Keratinocyte (primary cell): ENCODE measurements around the gene IFITM10. TPM values are rescaled to one million over a fixed set of nuclear protein-coding genes. Genes with fewer than 3 reads are reported as not detected.

Experiments
- DNase-seq: peaks from one replicate; pipeline ENCODE4 v3.0.0-alpha.2; 2011; ENCODE audit warnings: low read depth, missing footprints, low spot score
- FAIRE-seq: peaks from 2 replicates; lab custom pipeline; 2011; peaks lifted over from hg19 to GRCh38; lab: Jason Lieb, UNC
- H2AFZ ChIP-seq: 2 replicates; pipeline ENCODE4 v1.6.0; 2012; ENCODE audit warnings: low read length, control low read depth, inconsistent platforms; ENCODE audit not compliant: control insufficient read depth
- H3K27ac ChIP-seq: 2 replicates; pipeline ENCODE4 v1.5.1; 2011; ENCODE audit warnings: low read length; ENCODE audit not compliant: control insufficient read depth, insufficient read depth
- H3K27me3 ChIP-seq: 3 replicates; pipeline ENCODE4 v1.6.0; 2011; ENCODE audit warnings: low read length; ENCODE audit not compliant: control insufficient read depth, insufficient read depth; ENCODE audit errors: extremely low read depth
- H3K36me3 ChIP-seq, 2 experiments: 2 replicates in 1 of 2; 3 replicates in 1 of 2; pipeline ENCODE4 v1.5.1; 2011; ENCODE audit warnings: low read length in 2 of 2, mild to moderate bottlenecking in 1 of 2; ENCODE audit not compliant: control insufficient read depth in 2 of 2, insufficient read depth in 2 of 2; ENCODE audit errors: extremely low read depth in 1 of 2
- H3K4me1 ChIP-seq: 3 replicates; pipeline ENCODE4 v1.5.1; 2011; ENCODE audit warnings: low read length; ENCODE audit not compliant: control insufficient read depth, insufficient read depth; ENCODE audit errors: extremely low read depth
- H3K4me2 ChIP-seq: 3 replicates; pipeline ENCODE4 v1.6.0; 2011; ENCODE audit warnings: low read depth, low read length; ENCODE audit not compliant: control insufficient read depth, insufficient read depth; ENCODE audit errors: extremely low read depth
- H3K4me3 ChIP-seq, 3 experiments: fragments of 200-600 bp in 1 of 3; sonication (generic) in 1 of 3; 2 replicates in 2 of 3; 3 replicates in 1 of 3; pipeline ENCODE4 v1.5.1; 2011 to 2016; ENCODE audit warnings: low read length in 3 of 3, mild to moderate bottlenecking in 3 of 3, control low read depth in 2 of 3, inconsistent platforms in 1 of 3, low read depth in 1 of 3, mixed read lengths in 1 of 3, mixed run types in 1 of 3, moderate library complexity in 1 of 3; ENCODE audit not compliant: control insufficient read depth in 2 of 3, insufficient read depth in 2 of 3; ENCODE audit errors: extremely low read depth in 1 of 3
- H3K79me2 ChIP-seq: 2 replicates; pipeline ENCODE4 v1.6.0; 2012; ENCODE audit warnings: low read length; ENCODE audit not compliant: control insufficient read depth, insufficient read depth
- H3K9ac ChIP-seq: 3 replicates; pipeline ENCODE4 v1.6.0; 2011; ENCODE audit warnings: low read length; ENCODE audit not compliant: control insufficient read depth, insufficient read depth; ENCODE audit errors: extremely low read depth
- H3K9me1 ChIP-seq: 3 replicates; pipeline ENCODE4 v1.6.0; 2011; ENCODE audit warnings: low read length; ENCODE audit not compliant: control insufficient read depth, insufficient read depth; ENCODE audit errors: extremely low read depth
- H3K9me3 ChIP-seq: 2 replicates; pipeline ENCODE4 v1.5.1; 2012; ENCODE audit warnings: low read depth, low read length; ENCODE audit not compliant: control insufficient read depth
- H4K20me1 ChIP-seq: 3 replicates; pipeline ENCODE4 v1.6.0; 2011; ENCODE audit warnings: low read length; ENCODE audit not compliant: control insufficient read depth, insufficient read depth; ENCODE audit errors: extremely low read depth
- CTCF ChIP-seq, 3 experiments: IDR thresholded peaks in 1 of 3; conservative IDR thresholded peaks in 1 of 3; optimal IDR thresholded peaks in 1 of 3; 2 replicates in 2 of 3; 3 replicates in 1 of 3; pipeline versions ENCODE3 to v1.5.1; 2011; ENCODE audit warnings: low read length in 3 of 3, mild to moderate bottlenecking in 3 of 3, moderate library complexity in 2 of 3, control low read depth in 1 of 3, inconsistent platforms in 1 of 3; ENCODE audit not compliant: insufficient read depth in 2 of 3; ENCODE audit errors: extremely low read depth in 1 of 3
- EZH2 ChIP-seq: IDR thresholded peaks from one replicate; pipeline ENCODE4 v1.6.1; 2012; ENCODE audit warnings: inconsistent platforms, mild to moderate bottlenecking, low read length, moderate library complexity
- dilution Hi-C: fragments of 300-500 bp; cut with MboI; formaldehyde crosslinking; loops from one replicate; pipeline ENCODE4 v1.7.0; 2020; ENCODE audit warnings: low sequenced_read_pairs; ENCODE audit not compliant: extremely low pct_ligation_motif_present
- polyA plus RNA-seq, 5 experiments: library from polyadenylated mRNA; depleted of rRNA in 3 of 5; stranded (reverse) in 3 of 5; stranded (forward) in 1 of 5; unstranded in 1 of 5; fragments of >200 nt; gene quantifications; 1 replicate in 1 of 5; 2 replicates in 3 of 5; 3 replicates in 1 of 5; pipeline versions ENCODE4 v1.2.1 to v1.2.3, GENCODE V29; 2011 to 2012; ENCODE audit warnings: missing spikeins in 2 of 5, low read depth in 1 of 5, low replicate concordance in 1 of 5

The IFITM10 gene
- polyA plus RNA-seq, 1 donor (not counting 4 experiments of a cell fraction or from before 2014, with no cell fraction given) = 0.14 TPM

DNA sequence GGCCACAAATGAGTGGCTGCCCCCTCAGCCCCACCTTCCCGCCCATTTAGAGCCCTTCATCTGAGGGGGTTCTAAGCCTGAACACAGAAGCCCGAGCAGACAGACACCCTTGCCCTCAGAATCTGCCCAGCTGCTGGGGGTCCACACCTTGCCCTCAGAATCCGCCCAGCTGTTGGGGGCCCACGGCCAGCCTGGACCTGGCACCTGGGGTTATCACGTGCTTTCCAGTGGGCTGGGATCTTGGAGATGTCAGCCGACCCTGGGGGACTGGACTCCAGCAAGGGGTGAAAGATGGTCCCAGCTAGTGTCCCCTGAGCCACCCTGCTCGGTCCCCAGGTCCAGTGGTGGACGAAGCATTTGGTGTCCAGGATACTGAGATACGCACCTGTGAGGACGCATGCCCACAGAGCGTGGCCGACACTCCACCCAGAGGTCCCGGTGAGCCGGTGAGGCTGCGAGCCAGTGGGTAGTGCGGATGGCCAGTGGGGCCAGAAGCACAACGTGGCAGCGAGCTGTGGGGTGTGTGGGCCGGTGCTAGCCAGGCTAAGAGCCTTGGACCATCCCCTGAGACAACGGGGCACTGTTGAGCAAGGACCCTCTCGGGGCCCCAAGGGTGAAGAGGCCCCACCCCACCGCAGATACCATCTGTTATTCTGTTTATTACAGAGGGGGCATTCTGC, 16.5 kb upstream of the IFITM10 start:
- DNase-seq (no peak), FAIRE-seq (no peak)
- Histone ChIP-seq H3K79me2 (peaks cover 4% of the 10 kb centered on the region), H3K36me3 (no peaks in the 10 kb centered on the region), H3K4me1 (peaks cover 37% of the 10 kb centered on the region), H3K4me3 (no peak overlapping the region), H3K9ac (no peak overlapping the region), H3K4me2 (no peak overlapping the region), H4K20me1 (no peaks in the 10 kb centered on the region), H3K27ac (no peak overlapping the region), H3K27me3 (no peaks in the 10 kb centered on the region), H3K9me1 (no peaks in the 10 kb centered on the region), H3K9me3 (no peaks in the 10 kb centered on the region), H2AFZ (no peak overlapping the region)
- TF ChIP-seq EZH2 = no peak
- dilution Hi-C loops = no loop called here

DNA sequence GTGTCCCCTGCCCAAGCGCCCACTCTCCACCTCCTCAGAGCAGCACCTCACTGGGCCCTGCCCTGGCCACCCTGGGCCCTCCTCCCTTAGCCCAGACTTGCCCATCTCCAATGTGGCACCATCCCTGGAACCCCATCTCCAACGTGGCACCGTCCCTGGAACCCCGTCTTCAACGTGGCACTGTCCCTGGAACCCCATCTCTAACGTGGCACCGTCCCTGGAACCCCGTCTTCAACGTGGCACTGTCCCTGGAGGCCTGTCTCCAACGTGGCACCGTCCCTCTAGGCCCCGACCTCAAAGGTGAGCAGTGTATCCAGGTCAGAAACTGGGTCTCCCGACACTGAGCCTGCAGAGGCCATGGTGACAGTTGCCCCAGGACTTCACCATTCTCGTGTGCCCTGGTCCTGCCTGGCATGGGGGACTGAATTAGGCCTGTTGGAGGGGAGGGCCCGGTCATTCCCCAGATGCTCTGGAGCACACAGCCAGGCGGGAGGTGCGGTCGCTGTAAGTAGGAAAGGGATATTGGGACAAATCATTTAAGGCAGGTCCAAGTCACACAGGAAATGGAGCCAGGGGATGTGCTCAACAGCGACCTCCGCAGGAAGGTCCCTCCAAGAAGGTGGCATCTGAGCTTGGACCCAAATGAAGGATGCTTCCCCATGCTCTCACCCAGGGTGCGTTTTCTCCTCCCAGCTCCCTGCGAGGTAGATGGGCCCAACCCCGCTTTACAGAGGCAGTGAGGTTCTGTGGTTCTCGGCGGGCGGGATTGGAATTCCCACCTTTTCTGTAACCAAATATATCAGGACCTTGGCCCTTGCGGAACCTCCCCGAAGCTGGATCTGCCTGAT, 15.7 kb upstream of the IFITM10 start:
- Histone ChIP-seq H3K9me3 (no peaks in the 10 kb centered on the region), H3K27me3 (no peaks in the 10 kb centered on the region), H3K36me3 (no peaks in the 10 kb centered on the region), H3K9me1 (no peaks in the 10 kb centered on the region), H3K4me2 (no peak overlapping the region), H3K4me3 (no peak overlapping the region), H3K79me2 (peaks cover 4% of the 10 kb centered on the region), H3K9ac (no peak overlapping the region), H2AFZ (no peak overlapping the region), H3K4me1 (peaks cover 29% of the 10 kb centered on the region), H3K27ac (no peak overlapping the region), H4K20me1 (no peaks in the 10 kb centered on the region)
- FAIRE-seq = no peak
- dilution Hi-C loops = no loop called here
- DNase-seq = no peak
- peak in 2 of 3 experiments; percentile 24 to 38 for TF ChIP-seq CTCF (optimal IDR thresholded peaks at IDR 0.05 in 1 of 3, IDR thresholded peaks at IDR 0.05 in 1 of 3, conservative IDR thresholded peaks at IDR 0.05 in 1 of 3; ENCODE audit: extremely low read depth in 1 of 3, insufficient read depth in 2 of 3, low read length in 3 of 3)
- no peak for TF ChIP-seq EZH2
